ENCODE data around the gene NRDE2.
"Not testable (repeated sequence)": the region's sequence is repeated elsewhere in the genome, so short reads cannot be mapped to it uniquely, and the experiment has no call there.

NRDE2 gene

GRCh38 chr14:90253826-90254225 is 77.9 kb downstream of the NRDE2 start:
- Histone ChIP-seq H3K4me3 (IDR thresholded peaks at IDR 0.05; ENCODE audit: insufficient read depth, low read depth, low read length) (no peak overlapping the region), H3K4me2 (no peak overlapping the region), H4K20me1 (ENCODE audit: insufficient read depth) (no peaks in the 10 kb centered on the region), H3K27ac (no peak overlapping the region), H3K36me3 (ENCODE audit: insufficient read depth) (no peaks in the 10 kb centered on the region), H3K4me1 (ENCODE audit: low read depth, poor library complexity, severe bottlenecking) (no peaks in the 10 kb centered on the region), H3K9ac (no peak overlapping the region), H2AFZ (ENCODE audit: low read depth) (no peak overlapping the region), H3K79me2 (ENCODE audit: insufficient read depth, low read depth) (peaks cover 25% of the 10 kb centered on the region), H3K27me3 (ENCODE audit: insufficient read depth, low read depth) (no peaks in the 10 kb centered on the region)
- no peak for TF ChIP-seq CTCF (conservative IDR thresholded peaks at IDR 0.05; ENCODE audit: low read depth, low read length)

GRCh38 chr14:90248594-90248993 is 83.1 kb downstream of the NRDE2 start:
- no peak overlapping the region for H3K4me2 ChIP-seq
- no peak overlapping the region for H3K9ac ChIP-seq
- H3K27ac ChIP-seq: no peak overlapping the region
- H3K79me2 ChIP-seq (ENCODE audit: insufficient read depth, low read depth): no peaks in the 10 kb centered on the region
- no peak for TF ChIP-seq CTCF (conservative IDR thresholded peaks at IDR 0.05; ENCODE audit: low read depth, low read length)
- no peaks in the 10 kb centered on the region for H3K36me3 ChIP-seq (ENCODE audit: insufficient read depth)
- H3K4me1 ChIP-seq (ENCODE audit: low read depth, poor library complexity, severe bottlenecking): no peaks in the 10 kb centered on the region
- no peak overlapping the region for H2AFZ ChIP-seq (ENCODE audit: low read depth)
- no peak overlapping the region for H3K4me3 ChIP-seq (IDR thresholded peaks at IDR 0.05; ENCODE audit: insufficient read depth, low read depth, low read length)
- H3K27me3 ChIP-seq (ENCODE audit: insufficient read depth, low read depth): no peaks in the 10 kb centered on the region
- no peaks in the 10 kb centered on the region for H4K20me1 ChIP-seq (ENCODE audit: insufficient read depth)

GRCh38 chr14:90247441-90247840 is 84.3 kb downstream of the NRDE2 start:
- H2AFZ ChIP-seq (ENCODE audit: low read depth); H3K4me1 ChIP-seq (ENCODE audit: low read depth, poor library complexity, severe bottlenecking); H3K36me3 ChIP-seq (ENCODE audit: insufficient read depth); H3K9ac ChIP-seq; H3K27me3 ChIP-seq (ENCODE audit: insufficient read depth, low read depth); H4K20me1 ChIP-seq (ENCODE audit: insufficient read depth); H3K27ac ChIP-seq; H3K79me2 ChIP-seq (ENCODE audit: insufficient read depth, low read depth); H3K4me3 ChIP-seq (IDR thresholded peaks at IDR 0.05; ENCODE audit: insufficient read depth, low read depth, low read length); H3K4me2 ChIP-seq: not testable (repeated sequence)

DNA sequence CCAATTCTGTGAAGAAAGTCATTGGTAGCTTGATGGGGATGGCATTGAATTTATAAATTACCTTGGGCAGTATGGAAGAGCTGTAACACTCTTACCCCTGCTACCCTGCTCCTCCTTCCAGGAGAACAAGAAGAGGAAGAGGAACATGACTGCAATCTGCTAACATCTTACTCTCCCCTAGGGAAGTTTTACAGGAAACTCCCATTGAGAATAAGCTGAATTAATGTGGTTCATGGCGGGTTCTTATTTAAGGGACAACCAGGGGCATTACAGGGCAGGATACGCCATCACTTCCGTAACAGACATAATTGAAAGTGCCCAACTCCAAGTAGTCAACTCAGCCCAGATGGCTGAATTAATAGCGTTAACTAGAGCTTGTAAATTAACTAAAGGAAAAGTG is 84.8 kb downstream of the NRDE2 start:
- H3K79me2 ChIP-seq (ENCODE audit: insufficient read depth, low read depth): no peaks in the 10 kb centered on the region
- H3K4me3 ChIP-seq (IDR thresholded peaks at IDR 0.05; ENCODE audit: insufficient read depth, low read depth, low read length): no peak overlapping the region
- H3K9ac ChIP-seq: no peak overlapping the region
- no peaks in the 10 kb centered on the region for H3K4me1 ChIP-seq (ENCODE audit: low read depth, poor library complexity, severe bottlenecking)
- no peaks in the 10 kb centered on the region for H3K36me3 ChIP-seq (ENCODE audit: insufficient read depth)
- H4K20me1 ChIP-seq (ENCODE audit: insufficient read depth): no peaks in the 10 kb centered on the region
- H3K27me3 ChIP-seq (ENCODE audit: insufficient read depth, low read depth): no peaks in the 10 kb centered on the region
- H2AFZ ChIP-seq (ENCODE audit: low read depth): no peak overlapping the region
- no peak for TF ChIP-seq CTCF (conservative IDR thresholded peaks at IDR 0.05; ENCODE audit: low read depth, low read length)
- H3K4me2 ChIP-seq: no peak overlapping the region
- H3K27ac ChIP-seq: no peak overlapping the region

DNA sequence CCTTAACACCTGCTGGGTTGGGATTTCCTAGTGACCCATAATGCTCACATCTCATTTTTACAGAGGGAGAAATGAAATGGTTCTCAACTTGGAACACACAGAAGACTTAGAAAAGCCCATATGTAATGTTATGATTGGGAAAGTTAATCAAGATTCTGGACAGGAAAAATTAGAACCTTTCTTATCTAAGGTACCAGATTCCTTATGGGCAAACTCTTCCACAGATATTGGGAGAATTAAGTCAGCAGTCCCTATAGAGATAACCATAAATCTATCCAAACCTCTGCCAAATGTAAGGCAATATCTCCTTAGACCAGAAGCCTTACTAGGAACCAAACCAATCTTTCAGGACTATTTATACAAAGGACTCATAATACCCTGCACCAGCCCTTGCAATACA is 89.3 kb downstream of the NRDE2 start:
- H3K27me3 ChIP-seq (ENCODE audit: insufficient read depth, low read depth): no peaks in the 10 kb centered on the region
- no peak overlapping the region for H2AFZ ChIP-seq (ENCODE audit: low read depth)
- no peak overlapping the region for H3K4me3 ChIP-seq (IDR thresholded peaks at IDR 0.05; ENCODE audit: insufficient read depth, low read depth, low read length)
- no peaks in the 10 kb centered on the region for H3K79me2 ChIP-seq (ENCODE audit: insufficient read depth, low read depth)
- H3K36me3 ChIP-seq (ENCODE audit: insufficient read depth): no peaks in the 10 kb centered on the region
- no peak overlapping the region for H3K27ac ChIP-seq
- H4K20me1 ChIP-seq (ENCODE audit: insufficient read depth): no peaks in the 10 kb centered on the region
- no peak for TF ChIP-seq CTCF (conservative IDR thresholded peaks at IDR 0.05; ENCODE audit: low read depth, low read length)
- no peaks in the 10 kb centered on the region for H3K4me1 ChIP-seq (ENCODE audit: low read depth, poor library complexity, severe bottlenecking)
- no peak overlapping the region for H3K4me2 ChIP-seq
- H3K9ac ChIP-seq: no peak overlapping the region

All from KMS-11 (cell line).